HL-60 (cell line): Measurements from ENCODE around the gene TLE3.

ENCODE experiments used
- CTCF ChIP-seq: IDR thresholded peaks from one replicate; pipeline ENCODE4 v1.5.1; 2011; ENCODE audit warnings: low read length, control low read depth, inconsistent platforms; ENCODE audit not compliant: insufficient read depth
- GABPA ChIP-seq: IDR thresholded peaks from 2 replicates; pipeline ENCODE4 v1.6.1; 2012; ENCODE audit warnings: low read depth
- POLR2AphosphoS5 ChIP-seq: IDR thresholded peaks from 2 replicates; pipeline ENCODE4 v1.6.1; 2012; ENCODE audit warnings: low read depth
- REST ChIP-seq: IDR thresholded peaks from 2 replicates; pipeline ENCODE4 v1.6.1; 2012; ENCODE audit warnings: low read depth; ENCODE audit not compliant: insufficient replicate concordance
- SPI1 ChIP-seq: IDR thresholded peaks from 2 replicates; pipeline ENCODE4 v1.6.1; 2012; ENCODE audit warnings: low read depth, mild to moderate bottlenecking, borderline replicate concordance

- TF ChIP-seq GABPA: no peak
- no peak for TF ChIP-seq CTCF
- no peak for TF ChIP-seq POLR2AphosphoS5
- no peak for TF ChIP-seq REST
- no peak for TF ChIP-seq SPI1
Measured at GRCh38 chr15:70064441-70064840, 33.3 kb downstream of the TLE3 start.
